ENCODE results near the gene GLIS1. TPM values are rescaled to one million over a fixed set of nuclear protein-coding genes. Genes with fewer than 3 reads are reported as not detected.

The GLIS1 gene
- polyA plus RNA-seq, 1 donor from 2014 or later: not detected

DNA sequence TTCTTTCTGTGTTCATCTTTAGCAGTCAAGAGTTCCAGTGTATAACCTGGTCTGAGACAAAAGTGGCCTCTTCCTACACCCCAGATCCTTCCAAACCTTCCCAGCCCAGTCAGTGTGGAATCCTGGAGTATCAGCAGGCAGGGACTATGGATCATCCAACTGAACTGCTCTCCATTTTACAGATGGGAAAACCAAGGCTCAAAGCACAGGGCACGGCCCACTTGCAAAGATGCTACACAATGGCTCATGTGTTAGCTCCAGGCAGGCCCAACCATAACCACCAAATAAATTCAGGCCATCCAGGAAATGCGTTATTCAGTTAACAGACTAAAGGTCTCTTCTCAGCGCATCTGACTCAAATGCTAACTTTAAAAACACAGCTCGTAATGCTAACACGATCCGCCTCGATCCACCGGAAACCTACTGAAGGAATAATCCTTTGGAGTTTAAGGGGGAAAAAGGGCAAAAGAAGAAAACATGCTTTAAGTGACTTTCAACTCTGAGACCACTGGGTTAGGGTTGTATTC lies 7.1 kb downstream of the GLIS1 start:
- H3K27ac ChIP-seq (ENCODE audit: low read length): no peak overlapping the region
- no peak overlapping the region for H3K4me3 ChIP-seq (ENCODE audit: low read length)
- no peaks in the 10 kb centered on the region for H3F3A ChIP-seq (ENCODE audit: insufficient read depth, low read length, poor library complexity, severe bottlenecking)
- H4K20me1 ChIP-seq (ENCODE audit: insufficient read depth): no peaks in the 10 kb centered on the region
- no peak overlapping the region for H3K4me2 ChIP-seq (ENCODE audit: low read length)
- H3K9ac ChIP-seq (ENCODE audit: low read length): no peak overlapping the region
- no peaks in the 10 kb centered on the region for H3K9me2 ChIP-seq (ENCODE audit: insufficient read depth, low read length)
- H3K9me3 ChIP-seq (ENCODE audit: low read length): no peaks in the 10 kb centered on the region
- TF ChIP-seq EP300 (conservative IDR thresholded peaks at IDR 0.05; ENCODE audit: poor library complexity, severe bottlenecking) (no peak), RAD21 (conservative IDR thresholded peaks at IDR 0.05) (no peak)
- TF ChIP-seq, protein P1, sequence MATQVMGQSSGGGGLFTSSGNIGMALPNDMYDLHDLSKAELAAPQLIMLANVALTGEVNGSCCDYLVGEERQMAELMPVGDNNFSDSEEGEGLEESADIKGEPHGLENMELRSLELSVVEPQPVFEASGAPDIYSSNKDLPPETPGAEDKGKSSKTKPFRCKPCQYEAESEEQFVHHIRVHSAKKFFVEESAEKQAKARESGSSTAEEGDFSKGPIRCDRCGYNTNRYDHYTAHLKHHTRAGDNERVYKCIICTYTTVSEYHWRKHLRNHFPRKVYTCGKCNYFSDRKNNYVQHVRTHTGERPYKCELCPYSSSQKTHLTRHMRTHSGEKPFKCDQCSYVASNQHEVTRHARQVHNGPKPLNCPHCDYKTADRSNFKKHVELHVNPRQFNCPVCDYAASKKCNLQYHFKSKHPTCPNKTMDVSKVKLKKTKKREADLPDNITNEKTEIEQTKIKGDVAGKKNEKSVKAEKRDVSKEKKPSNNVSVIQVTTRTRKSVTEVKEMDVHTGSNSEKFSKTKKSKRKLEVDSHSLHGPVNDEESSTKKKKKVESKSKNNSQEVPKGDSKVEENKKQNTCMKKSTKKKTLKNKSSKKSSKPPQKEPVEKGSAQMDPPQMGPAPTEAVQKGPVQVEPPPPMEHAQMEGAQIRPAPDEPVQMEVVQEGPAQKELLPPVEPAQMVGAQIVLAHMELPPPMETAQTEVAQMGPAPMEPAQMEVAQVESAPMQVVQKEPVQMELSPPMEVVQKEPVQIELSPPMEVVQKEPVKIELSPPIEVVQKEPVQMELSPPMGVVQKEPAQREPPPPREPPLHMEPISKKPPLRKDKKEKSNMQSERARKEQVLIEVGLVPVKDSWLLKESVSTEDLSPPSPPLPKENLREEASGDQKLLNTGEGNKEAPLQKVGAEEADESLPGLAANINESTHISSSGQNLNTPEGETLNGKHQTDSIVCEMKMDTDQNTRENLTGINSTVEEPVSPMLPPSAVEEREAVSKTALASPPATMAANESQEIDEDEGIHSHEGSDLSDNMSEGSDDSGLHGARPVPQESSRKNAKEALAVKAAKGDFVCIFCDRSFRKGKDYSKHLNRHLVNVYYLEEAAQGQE (IDR thresholded peaks at IDR 0.05; ENCODE audit: borderline replicate concordance): no peak
- TF ChIP-seq, protein P2, sequence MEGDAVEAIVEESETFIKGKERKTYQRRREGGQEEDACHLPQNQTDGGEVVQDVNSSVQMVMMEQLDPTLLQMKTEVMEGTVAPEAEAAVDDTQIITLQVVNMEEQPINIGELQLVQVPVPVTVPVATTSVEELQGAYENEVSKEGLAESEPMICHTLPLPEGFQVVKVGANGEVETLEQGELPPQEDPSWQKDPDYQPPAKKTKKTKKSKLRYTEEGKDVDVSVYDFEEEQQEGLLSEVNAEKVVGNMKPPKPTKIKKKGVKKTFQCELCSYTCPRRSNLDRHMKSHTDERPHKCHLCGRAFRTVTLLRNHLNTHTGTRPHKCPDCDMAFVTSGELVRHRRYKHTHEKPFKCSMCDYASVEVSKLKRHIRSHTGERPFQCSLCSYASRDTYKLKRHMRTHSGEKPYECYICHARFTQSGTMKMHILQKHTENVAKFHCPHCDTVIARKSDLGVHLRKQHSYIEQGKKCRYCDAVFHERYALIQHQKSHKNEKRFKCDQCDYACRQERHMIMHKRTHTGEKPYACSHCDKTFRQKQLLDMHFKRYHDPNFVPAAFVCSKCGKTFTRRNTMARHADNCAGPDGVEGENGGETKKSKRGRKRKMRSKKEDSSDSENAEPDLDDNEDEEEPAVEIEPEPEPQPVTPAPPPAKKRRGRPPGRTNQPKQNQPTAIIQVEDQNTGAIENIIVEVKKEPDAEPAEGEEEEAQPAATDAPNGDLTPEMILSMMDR (IDR thresholded peaks at IDR 0.05; ENCODE audit: poor library complexity, severe bottlenecking): no peak
- H2AFZ ChIP-seq (ENCODE audit: low read depth, low read length): no peak overlapping the region
- peaks cover 29% of the 10 kb centered on the region for H3K27me3 ChIP-seq (ENCODE audit: insufficient read depth, low read depth, low read length)
- no peaks in the 10 kb centered on the region for H3K36me3 ChIP-seq (ENCODE audit: insufficient read depth, low read length)
- H3K79me2 ChIP-seq (replicated peaks; ENCODE audit: insufficient read depth, low read length): no peaks in the 10 kb centered on the region

DNA sequence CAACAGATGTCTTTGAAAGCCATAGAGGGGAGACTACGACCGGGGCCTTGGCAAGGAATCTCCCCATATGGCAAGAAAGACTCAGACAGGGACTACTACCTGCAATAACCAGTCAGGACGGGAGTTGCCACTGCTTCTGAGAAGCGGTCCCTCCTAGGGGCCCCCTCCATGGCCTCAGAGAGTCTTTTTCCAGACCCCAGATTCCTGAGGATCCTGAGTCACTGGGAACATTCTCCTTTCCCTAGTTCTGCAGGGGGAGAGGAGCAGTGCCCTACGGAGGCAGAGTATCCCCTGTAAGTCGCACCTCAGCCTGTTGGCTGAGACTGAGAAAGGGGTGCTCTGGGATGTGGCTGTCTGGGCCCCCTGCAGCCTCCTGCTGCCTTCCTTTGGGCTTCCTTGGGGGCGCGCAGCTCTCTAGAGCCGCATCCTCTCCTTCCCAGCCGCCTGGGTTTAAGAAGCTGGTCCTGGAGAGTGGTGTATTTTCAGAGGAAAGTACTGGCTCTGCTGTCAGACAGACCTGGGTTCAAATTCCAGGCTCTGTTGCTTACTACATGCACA lies 7.8 kb downstream of the GLIS1 start:
- TF ChIP-seq EZH2 (IDR thresholded peaks at IDR 0.05; ENCODE audit: borderline replicate concordance, insufficient read depth, low read length, poor library complexity, severe bottlenecking): no peak
- TF ChIP-seq, protein P1 (IDR thresholded peaks at IDR 0.05; ENCODE audit: borderline replicate concordance): no peak
- TF ChIP-seq, protein P2 (IDR thresholded peaks at IDR 0.05; ENCODE audit: poor library complexity, severe bottlenecking): no peak
- TF ChIP-seq MXI1 (conservative IDR thresholded peaks at IDR 0.05; ENCODE audit: poor library complexity, severe bottlenecking): no peak
- TF ChIP-seq POLR2AphosphoS5 (IDR thresholded peaks at IDR 0.05): no peak
- TF ChIP-seq SMC3 (conservative IDR thresholded peaks at IDR 0.05; ENCODE audit: poor library complexity): no peak
- TF ChIP-seq EP300 (conservative IDR thresholded peaks at IDR 0.05; ENCODE audit: poor library complexity, severe bottlenecking): no peak
- TF ChIP-seq RAD21 (conservative IDR thresholded peaks at IDR 0.05): no peak
- no peak for TF ChIP-seq TAF1 (IDR thresholded peaks at IDR 0.05; ENCODE audit: low read depth)
- no peak overlapping the region for H3K9ac ChIP-seq (ENCODE audit: low read length)

More for the DNA sequence above, 7.8 kb downstream of the GLIS1 start:
- H3K36me3 ChIP-seq (ENCODE audit: insufficient read depth, low read length): no peaks in the 10 kb centered on the region
- H3K9me2 ChIP-seq (ENCODE audit: insufficient read depth, low read length): no peaks in the 10 kb centered on the region
- no peak overlapping the region for H3K4me3 ChIP-seq (ENCODE audit: low read length)
- H3F3A ChIP-seq (ENCODE audit: insufficient read depth, low read length, poor library complexity, severe bottlenecking): no peaks in the 10 kb centered on the region
- H2AFZ ChIP-seq (ENCODE audit: low read depth, low read length): no peak overlapping the region
- no peak overlapping the region for H3K27ac ChIP-seq (ENCODE audit: low read length)
- H3K79me2 ChIP-seq (replicated peaks; ENCODE audit: insufficient read depth, low read length): no peaks in the 10 kb centered on the region
- H4K20me1 ChIP-seq (ENCODE audit: insufficient read depth): no peaks in the 10 kb centered on the region
- H3K9me3 ChIP-seq (ENCODE audit: low read length): no peaks in the 10 kb centered on the region
- no peak overlapping the region for H3K4me2 ChIP-seq (ENCODE audit: low read length)
- H3K27me3 ChIP-seq (ENCODE audit: insufficient read depth, low read depth, low read length): peaks cover 22% of the 10 kb centered on the region

Measured in neural cell (in vitro differentiated cells).